ENCODE results near the gene MGAM2. TPM values are rescaled to one million over a fixed set of nuclear protein-coding genes. Genes with fewer than 3 reads are reported as not detected.

The MGAM2 gene
- total and polyA plus RNA-seq, 2 donors: 0.02 to 0.09 TPM

- no peaks in the 10 kb centered on the region for H3K36me3 ChIP-seq (ENCODE audit: control insufficient read depth in 2 of 2, insufficient read depth in 2 of 2, low read length in 1 of 2)
- 90% methylated on average over 1 of the region's 1 CpG for WGBS
- H3K4me1 ChIP-seq (ENCODE audit: control insufficient read depth in 2 of 2, insufficient read depth in 2 of 2, low read length in 2 of 2): no peaks in the 10 kb centered on the region
- H3K27ac ChIP-seq (ENCODE audit: low read depth in 1 of 2, low read length in 1 of 2): no peak overlapping the region
- no peaks in the 10 kb centered on the region for H3K27me3 ChIP-seq (ENCODE audit: control insufficient read depth in 2 of 2, insufficient read depth in 1 of 2, low read length in 1 of 2)
- no peak for DNase-seq (ENCODE audit: low read depth in 6 of 9, low spot score in 9 of 9)
- no peaks in the 10 kb centered on the region for H3K9me3 ChIP-seq (ENCODE audit: control insufficient read depth in 2 of 2, insufficient read depth in 1 of 2, low read length in 1 of 2)
- no peak overlapping the region for H3K4me3 ChIP-seq (ENCODE audit: low read length in 2 of 2)
Measured at GRCh38 chr7:142200206-142200605, 88.7 kb downstream of the MGAM2 start.

- Histone ChIP-seq H3K36me3 (ENCODE audit: control insufficient read depth in 2 of 2, insufficient read depth in 2 of 2, low read length in 1 of 2) (no peaks in the 10 kb centered on the region), H3K27me3 (ENCODE audit: control insufficient read depth in 2 of 2, insufficient read depth in 1 of 2, low read length in 1 of 2) (no peaks in the 10 kb centered on the region), H3K27ac (ENCODE audit: low read depth in 1 of 2, low read length in 1 of 2) (no peak overlapping the region), H3K4me3 (ENCODE audit: low read length in 2 of 2) (no peak overlapping the region), H3K9me3 (ENCODE audit: control insufficient read depth in 2 of 2, insufficient read depth in 1 of 2, low read length in 1 of 2) (no peaks in the 10 kb centered on the region), H3K4me1 (ENCODE audit: control insufficient read depth in 2 of 2, insufficient read depth in 2 of 2, low read length in 2 of 2) (no peaks in the 10 kb centered on the region)
- DNase-seq (ENCODE audit: low read depth in 6 of 9, low spot score in 9 of 9): no peak
- WGBS: 83% methylated on average over 1 of the region's 1 CpG
Measured at GRCh38 chr7:142228537-142229104, 117.1 kb downstream of the MGAM2 start.

- no peaks in the 10 kb centered on the region for H3K9me3 ChIP-seq (ENCODE audit: control insufficient read depth in 2 of 2, insufficient read depth in 1 of 2, low read length in 1 of 2)
- DNase-seq (ENCODE audit: low read depth in 6 of 9, low spot score in 9 of 9): peak in 3 of 9 donors; percentile 9 to 10 (median 10)
- H3K36me3 ChIP-seq (ENCODE audit: control insufficient read depth in 2 of 2, insufficient read depth in 2 of 2, low read length in 1 of 2): no peaks in the 10 kb centered on the region
- 56% methylated on average over 7 of the region's 7 CpGs for whole genome bisulfite sequencing
- H3K4me3 ChIP-seq (ENCODE audit: low read length in 2 of 2): no peak overlapping the region
- H3K4me1 ChIP-seq (ENCODE audit: control insufficient read depth in 2 of 2, insufficient read depth in 2 of 2, low read length in 2 of 2): no peaks in the 10 kb centered on the region
- peaks cover 0 to 4% of the 10 kb centered on the region in 2 donors for H3K27me3 ChIP-seq (ENCODE audit: control insufficient read depth in 2 of 2, insufficient read depth in 1 of 2, low read length in 1 of 2)
- H3K27ac ChIP-seq (ENCODE audit: low read depth in 1 of 2, low read length in 1 of 2): no peak overlapping the region
Measured at GRCh38 chr7:142231716-142232115, 120.2 kb downstream of the MGAM2 start.

GRCh38 chr7:142240546-142240945 lies 129.0 kb downstream of the MGAM2 start:
- Histone ChIP-seq H3K4me3 (ENCODE audit: low read length in 2 of 2) (no peak overlapping the region), H3K27me3 (ENCODE audit: control insufficient read depth in 2 of 2, insufficient read depth in 1 of 2, low read length in 1 of 2) (no peaks in the 10 kb centered on the region), H3K4me1 (ENCODE audit: control insufficient read depth in 2 of 2, insufficient read depth in 2 of 2, low read length in 2 of 2) (no peaks in the 10 kb centered on the region), H3K9me3 (ENCODE audit: control insufficient read depth in 2 of 2, insufficient read depth in 1 of 2, low read length in 1 of 2) (no peaks in the 10 kb centered on the region), H3K27ac (ENCODE audit: low read depth in 1 of 2, low read length in 1 of 2) (no peak overlapping the region), H3K36me3 (ENCODE audit: control insufficient read depth in 2 of 2, insufficient read depth in 2 of 2, low read length in 1 of 2) (no peaks in the 10 kb centered on the region)
- 60% methylated on average over 4 of the region's 4 CpGs for WGBS
- DNase-seq (ENCODE audit: low read depth in 6 of 9, low spot score in 9 of 9): no peak

- WGBS: 93% methylated on average over 10 of the region's 10 CpGs
- H3K4me1 ChIP-seq (ENCODE audit: control insufficient read depth in 2 of 2, insufficient read depth in 2 of 2, low read length in 2 of 2): no peaks in the 10 kb centered on the region
- no peaks in the 10 kb centered on the region for H3K9me3 ChIP-seq (ENCODE audit: control insufficient read depth in 2 of 2, insufficient read depth in 1 of 2, low read length in 1 of 2)
- H3K27ac ChIP-seq (ENCODE audit: low read depth in 1 of 2, low read length in 1 of 2): no peak overlapping the region
- H3K4me3 ChIP-seq (ENCODE audit: low read length in 2 of 2): no peak overlapping the region
- no peaks in the 10 kb centered on the region for H3K36me3 ChIP-seq (ENCODE audit: control insufficient read depth in 2 of 2, insufficient read depth in 2 of 2, low read length in 1 of 2)
- DNase-seq (ENCODE audit: low read depth in 6 of 9, low spot score in 9 of 9): no peak
- no peaks in the 10 kb centered on the region for H3K27me3 ChIP-seq (ENCODE audit: control insufficient read depth in 2 of 2, insufficient read depth in 1 of 2, low read length in 1 of 2)
Measured at GRCh38 chr7:142243823-142244222, 132.3 kb downstream of the MGAM2 start.

GRCh38 chr7:142248166-142249160 lies 136.9 kb downstream of the MGAM2 start:
- 80% methylated on average over 7 of the region's 7 CpGs for WGBS
- DNase-seq (ENCODE audit: low read depth in 6 of 9, low spot score in 9 of 9): peak in 1 of 9 donors; percentile 34
- H3K9me3 ChIP-seq (ENCODE audit: control insufficient read depth in 2 of 2, insufficient read depth in 1 of 2, low read length in 1 of 2): no peaks in the 10 kb centered on the region
- no peaks in the 10 kb centered on the region for H3K4me1 ChIP-seq (ENCODE audit: control insufficient read depth in 2 of 2, insufficient read depth in 2 of 2, low read length in 2 of 2)
- no peak overlapping the region for H3K4me3 ChIP-seq (ENCODE audit: low read length in 2 of 2)
- no peak overlapping the region for H3K27ac ChIP-seq (ENCODE audit: low read depth in 1 of 2, low read length in 1 of 2)
- H3K27me3 ChIP-seq (ENCODE audit: control insufficient read depth in 2 of 2, insufficient read depth in 1 of 2, low read length in 1 of 2): no peaks in the 10 kb centered on the region
- no peaks in the 10 kb centered on the region for H3K36me3 ChIP-seq (ENCODE audit: control insufficient read depth in 2 of 2, insufficient read depth in 2 of 2, low read length in 1 of 2)

GRCh38 chr7:142249918-142250317 lies 138.4 kb downstream of the MGAM2 start:
- no peaks in the 10 kb centered on the region for H3K36me3 ChIP-seq (ENCODE audit: control insufficient read depth in 2 of 2, insufficient read depth in 2 of 2, low read length in 1 of 2)
- no peak overlapping the region for H3K27ac ChIP-seq (ENCODE audit: low read depth in 1 of 2, low read length in 1 of 2)
- no peaks in the 10 kb centered on the region for H3K27me3 ChIP-seq (ENCODE audit: control insufficient read depth in 2 of 2, insufficient read depth in 1 of 2, low read length in 1 of 2)
- H3K9me3 ChIP-seq (ENCODE audit: control insufficient read depth in 2 of 2, insufficient read depth in 1 of 2, low read length in 1 of 2): no peaks in the 10 kb centered on the region
- DNase-seq (ENCODE audit: low read depth in 6 of 9, low spot score in 9 of 9): no peak
- no peaks in the 10 kb centered on the region for H3K4me1 ChIP-seq (ENCODE audit: control insufficient read depth in 2 of 2, insufficient read depth in 2 of 2, low read length in 2 of 2)
- H3K4me3 ChIP-seq (ENCODE audit: low read length in 2 of 2): no peak overlapping the region

GRCh38 chr7:142250705-142251104 lies 139.2 kb downstream of the MGAM2 start:
- no peak overlapping the region for H3K27ac ChIP-seq (ENCODE audit: low read depth in 1 of 2, low read length in 1 of 2)
- DNase-seq (ENCODE audit: low read depth in 6 of 9, low spot score in 9 of 9): no peak
- no peaks in the 10 kb centered on the region for H3K36me3 ChIP-seq (ENCODE audit: control insufficient read depth in 2 of 2, insufficient read depth in 2 of 2, low read length in 1 of 2)
- H3K27me3 ChIP-seq (ENCODE audit: control insufficient read depth in 2 of 2, insufficient read depth in 1 of 2, low read length in 1 of 2): no peaks in the 10 kb centered on the region
- no peaks in the 10 kb centered on the region for H3K9me3 ChIP-seq (ENCODE audit: control insufficient read depth in 2 of 2, insufficient read depth in 1 of 2, low read length in 1 of 2)
- H3K4me1 ChIP-seq (ENCODE audit: control insufficient read depth in 2 of 2, insufficient read depth in 2 of 2, low read length in 2 of 2): no peaks in the 10 kb centered on the region
- H3K4me3 ChIP-seq (ENCODE audit: low read length in 2 of 2): no peak overlapping the region
- 96% methylated on average over 2 of the region's 2 CpGs for WGBS

GRCh38 chr7:142257958-142258357 lies 146.4 kb downstream of the MGAM2 start, which contains the start of gene PRSS58:
Gene PRSS58 (minus strand): TSS chr7:142258058. CDS start chr7:142257707, 351 bp downstream.
- H3K4me3 ChIP-seq (ENCODE audit: low read length in 2 of 2): no peak within 1 kb of the TSS
- H3K9me3 ChIP-seq (ENCODE audit: control insufficient read depth in 2 of 2, insufficient read depth in 1 of 2, low read length in 1 of 2): no peaks in the 10 kb centered on the region
- H3K27me3 ChIP-seq (ENCODE audit: control insufficient read depth in 2 of 2, insufficient read depth in 1 of 2, low read length in 1 of 2): no peaks in the 10 kb centered on the region
- H3K27ac ChIP-seq (ENCODE audit: low read depth in 1 of 2, low read length in 1 of 2): no peak within 1 kb of the TSS
- H3K4me1 ChIP-seq (ENCODE audit: control insufficient read depth in 2 of 2, insufficient read depth in 2 of 2, low read length in 2 of 2): no peaks in the 10 kb centered on the region
- 52% methylated on average over 1 of the region's 1 CpG for WGBS
- no peak for DNase-seq (ENCODE audit: low read depth in 6 of 9, low spot score in 9 of 9)
- H3K36me3 ChIP-seq (ENCODE audit: control insufficient read depth in 2 of 2, insufficient read depth in 2 of 2, low read length in 1 of 2): no peaks in the 10 kb centered on the region

Measured in thymus (tissue), 11 donors.